Activated T-helper 2 cell treated with anti-CD3 and anti-CD28 coated beads, Interferon-gamma antibody, Interleukin-2, Interleukin-4, amounts not matched to agents 10 μg/mL and 5 μg/mL and 100 μg/mL, durations not matched to agents 14 hours and 24 hours and 36 hours (primary cell): ENCODE results near the gene SIL1. TPM values are rescaled to one million over a fixed set of nuclear protein-coding genes. Genes with fewer than 3 reads are reported as not detected.

Experiments
- DNase-seq: peaks from one replicate; pipeline ENCODE4 v3.0.0; 2021; ENCODE audit warnings: low spot score
- H3K27ac Mint-ChIP-seq: one replicate; pipeline ENCODE4 v1.8.0; 2021; ENCODE audit warnings: mixed read lengths
- H3K27me3 Mint-ChIP-seq: one replicate; pipeline ENCODE4 v1.8.0; 2021; ENCODE audit warnings: low read depth, mixed read lengths
- H3K36me3 Mint-ChIP-seq: one replicate; pipeline ENCODE4 v1.8.0; 2021; ENCODE audit warnings: low read depth, mixed read lengths
- H3K4me1 Mint-ChIP-seq: one replicate; pipeline ENCODE4 v1.8.0; 2021; ENCODE audit warnings: low read depth, mixed read lengths
- H3K4me3 Mint-ChIP-seq: one replicate; pipeline ENCODE4 v1.8.0; 2021; ENCODE audit warnings: low read depth, mild to moderate bottlenecking, moderate library complexity, mixed read lengths
- H3K9me3 Mint-ChIP-seq: one replicate; pipeline ENCODE4 v1.8.0; 2021; ENCODE audit warnings: mixed read lengths
- intact Hi-C: fragments of 100-400 bp; cut with micrococcal nuclease; formaldehyde crosslinking; loops from one replicate; pipeline ENCODE4 v1.15.1; 2023
- total RNA-seq: library from RNA; stranded (reverse); gene quantifications from 2 replicates; pipeline ENCODE4 v1.2.3, GENCODE V29; 2022

SIL1 gene
- total RNA-seq, 1 donor from 2014 or later, result 31.1 TPM

DNA sequence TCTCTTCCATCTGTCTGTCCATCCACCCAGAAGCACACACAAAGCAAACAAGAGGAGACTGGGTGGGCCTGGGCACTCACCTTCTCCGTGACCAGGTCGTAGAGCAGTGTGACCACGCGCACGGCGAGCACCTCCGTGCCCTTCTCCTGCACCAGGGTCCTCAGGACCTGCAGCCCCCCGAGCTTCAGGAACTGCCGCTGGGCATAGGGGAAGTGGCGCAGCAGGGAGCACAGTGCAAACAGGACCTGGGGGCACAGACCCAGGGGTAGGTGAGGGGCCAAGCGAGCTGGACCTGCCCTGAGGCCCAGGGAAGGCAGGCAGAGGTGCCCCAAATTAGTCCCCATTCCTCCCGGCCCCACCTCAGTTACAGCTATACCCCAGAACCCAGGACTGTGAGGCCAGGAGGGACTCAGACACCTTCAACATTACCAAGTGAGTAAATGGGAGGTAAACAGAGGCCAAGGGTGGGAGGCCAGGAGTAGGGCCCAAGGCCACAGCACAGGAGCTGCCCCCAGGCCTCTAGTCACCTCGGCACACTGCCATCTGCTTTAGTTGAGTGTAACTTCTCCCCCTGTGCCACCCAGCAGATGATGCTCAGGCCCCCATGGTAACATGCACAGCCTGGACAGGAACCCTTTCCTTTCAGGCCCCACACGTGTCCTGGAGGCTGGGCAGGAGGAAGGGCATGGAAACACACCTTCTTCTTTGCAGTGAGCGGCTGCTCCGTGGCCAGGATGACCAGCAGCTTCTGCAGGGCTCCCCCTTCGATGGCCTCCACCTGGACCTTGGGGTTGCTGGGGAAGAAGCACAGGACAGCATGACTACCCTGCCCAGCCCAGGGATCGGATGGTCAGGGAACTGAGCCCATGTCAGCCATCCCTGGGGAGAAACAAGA, 246.8 kb downstream of the SIL1 start:
- H3K27ac Mint-ChIP-seq, result no peak overlapping the region
- intact Hi-C loops, result no loop called here
- no peaks in the 10 kb centered on the region for H3K36me3 Mint-ChIP-seq
- H3K27me3 Mint-ChIP-seq, result no peaks in the 10 kb centered on the region
- no peaks in the 10 kb centered on the region for H3K9me3 Mint-ChIP-seq
- no peak for DNase-seq
- H3K4me1 Mint-ChIP-seq, result peaks cover 14% of the 10 kb centered on the region
- H3K4me3 Mint-ChIP-seq, result no peak overlapping the region

- no peaks in the 10 kb centered on the region for H3K27me3 Mint-ChIP-seq
- H3K27ac Mint-ChIP-seq, result no peak overlapping the region
- intact Hi-C loops, result no loop called here
- H3K4me1 Mint-ChIP-seq, result peaks cover 14% of the 10 kb centered on the region
- H3K9me3 Mint-ChIP-seq, result no peaks in the 10 kb centered on the region
- H3K4me3 Mint-ChIP-seq, result no peak overlapping the region
- no peak for DNase-seq
- no peaks in the 10 kb centered on the region for H3K36me3 Mint-ChIP-seq
Observed at GRCh38 chr5:138950421-138951031, 247.6 kb downstream of the SIL1 start.

DNA sequence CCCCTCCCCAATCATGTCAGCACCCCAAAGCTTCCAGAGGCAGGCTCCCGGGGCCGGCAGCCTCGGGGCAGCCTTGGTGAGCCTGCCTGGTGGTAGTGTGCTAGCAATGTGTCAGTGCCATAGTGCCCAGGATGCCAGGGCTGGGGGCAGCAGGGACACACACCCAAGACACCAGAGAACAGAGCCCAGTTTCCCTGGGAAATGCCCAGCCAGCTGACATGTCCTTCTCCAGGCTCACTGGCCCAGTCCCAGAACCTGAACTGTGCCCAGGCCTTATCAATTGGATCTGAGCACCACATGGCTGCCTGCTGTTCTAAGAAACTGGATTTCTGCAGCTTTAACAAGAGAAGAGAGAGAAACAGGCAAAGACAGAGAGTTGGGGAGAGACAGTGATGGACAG, 248.2 kb downstream of the SIL1 start:
- no peak overlapping the region for H3K4me3 Mint-ChIP-seq
- no peaks in the 10 kb centered on the region for H3K27me3 Mint-ChIP-seq
- H3K9me3 Mint-ChIP-seq, result no peaks in the 10 kb centered on the region
- no peaks in the 10 kb centered on the region for H3K36me3 Mint-ChIP-seq
- peaks cover 14% of the 10 kb centered on the region for H3K4me1 Mint-ChIP-seq
- intact Hi-C loops, result no loop called here
- H3K27ac Mint-ChIP-seq, result no peak overlapping the region
- no peak for DNase-seq

GRCh38 chr5:138949223-138949574, 249.0 kb downstream of the SIL1 start:
- H3K27ac Mint-ChIP-seq, result no peak overlapping the region
- no peak for DNase-seq
- no peaks in the 10 kb centered on the region for H3K9me3 Mint-ChIP-seq
- intact Hi-C loops, result no loop called here
- no peak overlapping the region for H3K4me3 Mint-ChIP-seq
- H3K36me3 Mint-ChIP-seq, result no peaks in the 10 kb centered on the region
- no peaks in the 10 kb centered on the region for H3K27me3 Mint-ChIP-seq
- peaks cover 14% of the 10 kb centered on the region for H3K4me1 Mint-ChIP-seq

DNA sequence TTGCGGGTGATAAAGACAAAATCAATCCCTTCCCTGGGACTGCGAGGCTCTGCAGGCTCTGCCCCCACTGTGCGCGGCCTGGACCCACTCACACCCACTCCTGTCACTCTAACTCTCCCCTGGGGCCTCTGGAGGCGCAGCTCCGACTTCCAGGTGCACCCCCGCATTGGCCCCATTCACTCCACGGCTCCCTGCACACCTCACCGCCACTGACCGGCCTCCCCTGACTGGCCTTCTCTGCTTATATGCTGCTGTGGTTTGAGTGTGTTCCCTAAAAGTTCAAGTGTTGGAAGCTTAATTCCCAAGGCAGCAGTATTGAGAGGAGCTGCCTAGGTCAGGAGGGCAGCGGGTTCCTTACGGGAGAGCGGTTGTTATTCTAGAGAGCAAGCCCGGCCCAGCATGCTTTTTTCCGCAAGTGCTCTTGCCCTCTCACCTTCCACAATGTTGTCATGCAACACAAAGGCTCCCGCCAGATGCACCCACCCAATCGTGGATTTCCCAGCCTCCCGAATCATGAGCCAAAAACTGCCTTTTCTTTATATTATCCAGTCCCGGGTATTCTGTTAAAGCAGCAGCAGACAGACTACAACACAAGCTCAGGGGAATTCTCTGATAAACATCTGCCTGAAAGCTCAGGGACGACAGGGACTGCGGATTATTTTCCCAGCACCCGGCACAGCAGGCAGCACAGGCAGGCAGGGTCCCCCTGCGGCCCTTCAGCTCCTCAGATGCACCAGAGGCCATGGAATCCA, 249.5 kb downstream of the SIL1 start:
- no peak for DNase-seq
- Mint-ChIP-seq H3K36me3 (no peaks in the 10 kb centered on the region), H3K27me3 (no peaks in the 10 kb centered on the region), H3K27ac (no peak overlapping the region), H3K9me3 (no peaks in the 10 kb centered on the region), H3K4me1 (peaks cover 11% of the 10 kb centered on the region), H3K4me3 (no peak overlapping the region)
- intact Hi-C loops, result no loop called here

- DNase-seq, result no peak
- peaks cover 2% of the 10 kb centered on the region for H3K4me1 Mint-ChIP-seq
- H3K4me3 Mint-ChIP-seq, result no peak overlapping the region
- no peaks in the 10 kb centered on the region for H3K9me3 Mint-ChIP-seq
- H3K27me3 Mint-ChIP-seq, result no peaks in the 10 kb centered on the region
- H3K27ac Mint-ChIP-seq, result no peak overlapping the region
- intact Hi-C loops, result no loop called here
- no peaks in the 10 kb centered on the region for H3K36me3 Mint-ChIP-seq
Observed at GRCh38 chr5:138947780-138948179, 250.4 kb downstream of the SIL1 start.

- no peaks in the 10 kb centered on the region for H3K27me3 Mint-ChIP-seq
- H3K4me1 Mint-ChIP-seq, result no peaks in the 10 kb centered on the region
- no peak for DNase-seq
- H3K9me3 Mint-ChIP-seq, result no peaks in the 10 kb centered on the region
- H3K4me3 Mint-ChIP-seq, result no peak overlapping the region
- H3K27ac Mint-ChIP-seq, result no peak overlapping the region
- H3K36me3 Mint-ChIP-seq, result no peaks in the 10 kb centered on the region
- intact Hi-C loops, result no loop called here
Observed at GRCh38 chr5:138946831-138947560, 251.2 kb downstream of the SIL1 start.

DNA sequence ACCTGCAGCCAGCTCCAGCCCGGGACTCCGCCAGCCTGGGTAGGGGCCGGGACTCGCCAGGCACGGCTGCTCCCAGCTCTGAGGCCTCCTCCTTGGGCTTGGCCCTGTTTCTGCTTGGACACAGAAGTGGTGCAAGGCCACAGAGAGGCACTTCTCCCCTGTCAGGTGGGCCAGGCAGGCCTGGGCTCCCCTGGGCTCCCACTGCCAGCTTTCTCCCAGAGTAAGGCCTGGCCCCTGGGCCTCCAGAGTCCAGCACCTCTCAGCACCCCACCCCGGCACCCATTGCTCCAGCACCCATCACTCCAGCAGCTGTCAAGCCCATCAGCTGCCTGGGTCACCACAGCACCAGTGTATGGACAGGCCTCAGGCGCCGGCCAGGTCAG, 251.9 kb downstream of the SIL1 start:
- Mint-ChIP-seq H3K4me3 (no peak overlapping the region), H3K27me3 (no peaks in the 10 kb centered on the region), H3K27ac (no peak overlapping the region), H3K4me1 (peaks cover under 1% of the 10 kb centered on the region), H3K36me3 (no peaks in the 10 kb centered on the region), H3K9me3 (no peaks in the 10 kb centered on the region)
- no peak for DNase-seq
- intact Hi-C loops, result no loop called here

- H3K27ac Mint-ChIP-seq, result no peak overlapping the region
- H3K4me1 Mint-ChIP-seq, result peaks cover 6% of the 10 kb centered on the region
- no peaks in the 10 kb centered on the region for H3K27me3 Mint-ChIP-seq
- intact Hi-C loops, result no loop called here
- DNase-seq, result no peak
- no peaks in the 10 kb centered on the region for H3K9me3 Mint-ChIP-seq
- H3K4me3 Mint-ChIP-seq, result no peak overlapping the region
- no peaks in the 10 kb centered on the region for H3K36me3 Mint-ChIP-seq
Observed at GRCh38 chr5:138945421-138946240, 252.5 kb downstream of the SIL1 start.

DNA sequence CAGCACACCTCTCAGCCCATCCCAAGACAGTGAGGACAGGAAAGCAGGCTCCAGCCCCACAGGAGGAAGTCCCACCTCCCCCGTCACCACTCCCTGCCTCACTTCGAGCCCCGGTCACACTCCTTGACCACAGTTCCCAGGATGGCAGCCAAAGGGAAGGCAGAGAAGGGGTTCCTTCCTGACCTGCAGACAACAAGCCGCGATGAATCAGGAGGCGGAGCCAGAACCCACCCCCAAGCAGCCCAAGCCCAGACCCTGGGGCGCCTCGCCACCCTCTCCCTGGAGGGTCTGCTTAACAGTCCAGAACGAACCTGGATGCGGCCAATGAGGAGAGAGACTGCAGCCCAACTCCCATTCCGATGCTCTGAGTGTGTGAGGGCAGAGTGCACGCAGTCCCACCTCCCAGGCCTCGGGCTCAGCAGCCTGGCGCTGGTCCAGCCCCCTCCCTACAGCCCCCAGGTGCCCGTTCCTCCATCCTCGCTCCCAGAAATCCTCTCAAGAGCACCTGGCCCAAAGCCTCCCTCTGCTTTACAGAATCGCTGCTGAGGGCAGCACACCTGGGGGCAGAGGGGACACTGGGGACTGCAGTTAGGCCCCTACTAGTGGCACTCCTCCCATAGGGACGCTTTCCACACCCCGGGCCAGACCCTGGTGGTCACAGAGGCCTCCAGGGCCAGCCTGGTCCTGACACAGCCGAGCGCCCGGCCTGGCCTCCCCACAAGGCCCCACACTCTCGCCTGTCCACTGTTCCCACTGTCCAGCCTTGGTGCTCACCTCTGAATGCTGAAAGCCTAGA, 253.4 kb downstream of the SIL1 start:
- H3K4me1 Mint-ChIP-seq, result peaks cover 8% of the 10 kb centered on the region
- no peak overlapping the region for H3K4me3 Mint-ChIP-seq
- H3K27ac Mint-ChIP-seq, result no peak overlapping the region
- H3K27me3 Mint-ChIP-seq, result no peaks in the 10 kb centered on the region
- H3K9me3 Mint-ChIP-seq, result no peaks in the 10 kb centered on the region
- no peaks in the 10 kb centered on the region for H3K36me3 Mint-ChIP-seq
- no peak for DNase-seq
- intact Hi-C loops, result no loop called here

DNA sequence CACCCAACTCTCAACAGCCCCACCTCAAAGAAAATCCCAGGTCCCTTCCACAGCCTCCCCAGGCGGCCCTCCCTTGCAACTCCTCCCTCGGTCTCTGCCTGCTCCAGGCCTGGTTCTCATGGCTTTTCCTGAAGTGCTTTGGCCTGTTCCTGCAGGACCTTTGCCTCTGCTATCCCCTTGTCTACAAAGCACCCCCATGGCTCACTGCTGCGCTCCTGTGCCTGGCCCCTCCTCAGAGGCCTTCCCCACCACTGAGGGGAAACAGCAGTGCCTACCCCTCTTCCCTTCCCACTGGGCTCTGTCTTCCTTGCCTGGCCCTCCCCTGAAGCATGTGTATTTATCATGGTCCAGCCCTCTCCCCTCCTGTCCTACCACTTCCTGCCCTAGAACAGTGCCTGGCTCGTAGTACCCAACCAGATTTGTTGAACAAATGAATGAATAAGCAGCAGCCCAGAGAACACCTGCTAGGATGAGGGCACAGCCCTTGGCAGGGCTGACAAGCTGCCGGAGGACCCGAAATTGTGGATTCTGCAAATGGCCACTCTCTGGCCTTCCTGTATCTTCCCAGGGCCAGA, 254.5 kb downstream of the SIL1 start:
- H3K36me3 Mint-ChIP-seq, result no peaks in the 10 kb centered on the region
- H3K9me3 Mint-ChIP-seq, result no peaks in the 10 kb centered on the region
- no peak overlapping the region for H3K27ac Mint-ChIP-seq
- H3K4me3 Mint-ChIP-seq, result no peak overlapping the region
- H3K27me3 Mint-ChIP-seq, result no peaks in the 10 kb centered on the region
- intact Hi-C loops, result no loop called here
- DNase-seq, result no peak
- H3K4me1 Mint-ChIP-seq, result peaks cover 9% of the 10 kb centered on the region
